Adrenal gland (tissue), 5 donors: ENCODE data around the gene DBNDD1.

Experiments used
- CTCF ChIP-seq, 6 experiments: fragments of 450-650 bp in 4 of 6; fragments of 200-600 bp in 2 of 6; sonication (generic) in 1 of 6; IDR thresholded peaks; 1 replicate in 5 of 6; 2 replicates in 1 of 6; pipeline versions ENCODE4 v1.5.1 to v1.8.0; 2016 to 2021; ENCODE audit warnings: antibody characterized with exemption in 6 of 6, mild to moderate bottlenecking in 2 of 6, moderate library complexity in 1 of 6
- POLR2A ChIP-seq, 2 donors: fragments of 450-650 bp; IDR thresholded peaks; one replicate each; pipeline ENCODE4 v1.6.1; 2017; ENCODE audit warnings: antibody characterized with exemption in 2 of 2, mild to moderate bottlenecking in 2 of 2, moderate library complexity in 1 of 2
- donor health status: DM: no; HTN: no; CAD: no.

GRCh38 chr16:89955001-89955685 is 64.1 kb downstream of the DBNDD1 start:
- TF ChIP-seq CTCF (IDR thresholded peaks at IDR 0.05) = no peak
- no peak for TF ChIP-seq POLR2A (IDR thresholded peaks at IDR 0.05)
